A549 (cell line): ENCODE results near the gene RRAGD. TPM values are rescaled to one million over a fixed set of nuclear protein-coding genes. Genes with fewer than 3 reads are reported as not detected.

Experiments
- ATAC-seq, 2 experiments: fragments of 200-7000 bp in 1 of 2; fragments of >200 bp in 1 of 2; cut with Nextera tagmentation in 1 of 2; cut with Tn5 transposase in 1 of 2; 3 replicates each; pipeline versions ENCODE4 v1.8.0 to v1.9.1; 2018 to 2020; ENCODE audit warnings: mild to moderate bottlenecking in 1 of 2, moderate library complexity in 1 of 2
- CTCF ChIA-PET: fragments of 300-600 bp; sonication (Branson Sonifier 250); formaldehyde crosslinking; extraction: SDS; loops from one replicate; lab custom pipeline; 2021; ENCODE audit warnings: antibody characterized with exemption, inconsistent platforms; lab: Yijun Ruan, JAX
- POLR2A ChIA-PET: fragments of 350-600 bp; formaldehyde crosslinking; extraction: SDS; loops from one replicate; lab custom pipeline; 2021; ENCODE audit warnings: antibody characterized with exemption, inconsistent platforms; lab: Yijun Ruan, JAX
- DNase-seq, 2 experiments: peaks; one replicate each; pipeline versions ENCODE4 v3.0.0 to v3.0.0-alpha.2; 2011 to 2016; ENCODE audit warnings: low read depth in 1 of 2, low spot score in 1 of 2
- FAIRE-seq: peaks from 2 replicates; lab custom pipeline; 2011; peaks lifted over from hg19 to GRCh38; lab: Jason Lieb, UNC
- H3K27ac ChIP-seq, 2 experiments: fragments of >200 bp; sonication (Bioruptor Twin); formaldehyde crosslinking; 3 replicates each; pipeline ENCODE4 v1.5.1; 2016 to 2017
- H3K4me1 ChIP-seq: fragments of >200 bp; sonication (Bioruptor Twin); formaldehyde crosslinking; 3 replicates; pipeline ENCODE4 v1.6.1; 2016
- H3K4me2 ChIP-seq: fragments of >200 bp; sonication (Bioruptor Twin); formaldehyde crosslinking; 3 replicates; pipeline ENCODE4 v1.6.1; 2016
- H3K4me3 ChIP-seq: fragments of >200 bp; sonication (Bioruptor Twin); formaldehyde crosslinking; 3 replicates; pipeline ENCODE4 v1.5.1; 2016
- H3K9me3 ChIP-seq: fragments of >200 bp; sonication (Bioruptor Twin); formaldehyde crosslinking; 3 replicates; pipeline ENCODE4 v1.6.1; 2016
- BHLHE40 ChIP-seq: IDR thresholded peaks from 2 replicates; pipeline ENCODE4 v1.6.1; 2012; ENCODE audit warnings: low read depth, low read length, inconsistent platforms
- CHD2 ChIP-seq: fragments of 150-350 bp; IDR thresholded peaks from 2 replicates; pipeline ENCODE4 v1.6.1; 2014; ENCODE audit warnings: low read length; ENCODE audit not compliant: partially characterized antibody
- CHD4 ChIP-seq: fragments of 200-600 bp; sonication (generic); IDR thresholded peaks from 2 replicates; pipeline ENCODE4 v1.6.1; 2016; ENCODE audit warnings: antibody characterized with exemption, mild to moderate bottlenecking, borderline replicate concordance
- EHF ChIP-seq: fragments of 250-450 bp; sonication (Bioruptor Pico); IDR thresholded peaks from 2 replicates; pipeline ENCODE4 v1.5.0; 2020; ENCODE audit warnings: mild to moderate bottlenecking
- EHMT2 ChIP-seq: fragments of 200-600 bp; sonication (generic); IDR thresholded peaks from 2 replicates; pipeline ENCODE4 v1.6.1; 2016; ENCODE audit warnings: antibody characterized with exemption, low read depth, mild to moderate bottlenecking, moderate library complexity
- ELK1 ChIP-seq: fragments of 150-350 bp; IDR thresholded peaks from 2 replicates; pipeline ENCODE4 v1.6.1; 2014; ENCODE audit warnings: low read depth, mild to moderate bottlenecking, low read length
- EP300 ChIP-seq, 2 experiments: fragments of >200 bp; sonication (Bioruptor Twin); formaldehyde crosslinking; IDR thresholded peaks; 2 replicates in 1 of 2; 3 replicates in 1 of 2; pipeline ENCODE4 v1.6.1; 2016 to 2017
- FOSB ChIP-seq: fragments of 250-450 bp; sonication (Bioruptor Pico); IDR thresholded peaks from 2 replicates; pipeline ENCODE4 v1.5.0; 2020; ENCODE audit warnings: mild to moderate bottlenecking, moderate library complexity
- FOXS1 ChIP-seq: fragments of 250-450 bp; sonication (Bioruptor Pico); IDR thresholded peaks from 2 replicates; pipeline ENCODE4 v1.5.0; 2020; ENCODE audit warnings: mild to moderate bottlenecking, moderate library complexity
- GATA3 ChIP-seq: IDR thresholded peaks from 2 replicates; pipeline ENCODE4 v1.6.1; 2012; ENCODE audit warnings: borderline replicate concordance
- HDAC2 ChIP-seq: fragments of 200-600 bp; sonication (generic); IDR thresholded peaks from 2 replicates; pipeline ENCODE4 v1.6.1; 2016
- HES2 ChIP-seq: fragments of >200 bp; sonication (Bioruptor Twin); formaldehyde crosslinking; IDR thresholded peaks from 2 replicates; pipeline ENCODE4 v1.6.1; 2016
- HEYL ChIP-seq: fragments of 250-450 bp; sonication (Bioruptor Pico); IDR thresholded peaks from 2 replicates; pipeline ENCODE4 v1.8.0; 2021; ENCODE audit warnings: mild to moderate bottlenecking, moderate library complexity
- HMGXB4 ChIP-seq: fragments of 250-450 bp; sonication (Bioruptor Pico); IDR thresholded peaks from 2 replicates; pipeline ENCODE4 v1.5.0; 2021; ENCODE audit warnings: mild to moderate bottlenecking, moderate library complexity, borderline replicate concordance
- HOXA7 ChIP-seq: fragments of 250-450 bp; sonication (Bioruptor Pico); IDR thresholded peaks from 2 replicates; pipeline ENCODE4 v1.5.0; 2020; ENCODE audit warnings: mild to moderate bottlenecking, moderate library complexity
- JUN ChIP-seq, 2 experiments: fragments of >200 bp; sonication (Bioruptor Twin); formaldehyde crosslinking; IDR thresholded peaks; 2 replicates in 1 of 2; 3 replicates in 1 of 2; pipeline ENCODE4 v1.6.1; 2016 to 2017
- JUNB ChIP-seq: fragments of >200 bp; sonication (Bioruptor Twin); formaldehyde crosslinking; IDR thresholded peaks from 2 replicates; pipeline ENCODE4 v1.6.1; 2016
- KDM1A ChIP-seq: fragments of 200-600 bp; sonication (generic); IDR thresholded peaks from 2 replicates; pipeline ENCODE4 v1.6.1; 2016; ENCODE audit warnings: low read depth, mild to moderate bottlenecking
- MYC ChIP-seq: IDR thresholded peaks from 2 replicates; pipeline ENCODE4 v1.6.1; 2012; ENCODE audit warnings: mild to moderate bottlenecking, inconsistent platforms, low read length, improper control_type of control experiment, borderline replicate concordance
- NFE2L2 ChIP-seq: fragments of 150-350 bp; conservative IDR thresholded peaks from 2 replicates; pipeline ENCODE4 v1.6.1; 2014; ENCODE audit warnings: low read length
- PBX3 ChIP-seq: IDR thresholded peaks from 2 replicates; pipeline ENCODE4 v1.6.1; 2012
- POLR2A ChIP-seq: IDR thresholded peaks from 2 replicates; pipeline ENCODE4 v1.6.1; 2012; ENCODE audit warnings: mild to moderate bottlenecking, low read length
- POLR2AphosphoS2 ChIP-seq: conservative IDR thresholded peaks from 2 replicates; pipeline ENCODE4 v1.6.1; 2012; ENCODE audit warnings: low read length, improper control_type of control experiment, inconsistent platforms
- RNF2 ChIP-seq: fragments of 200-600 bp; sonication (generic); IDR thresholded peaks from 2 replicates; pipeline ENCODE4 v1.6.1; 2016; ENCODE audit warnings: low read depth, mild to moderate bottlenecking, antibody characterized with exemption, moderate library complexity, borderline replicate concordance
- SMC3 ChIP-seq: fragments of >200 bp; sonication (Bioruptor Twin); formaldehyde crosslinking; IDR thresholded peaks from 3 replicates; pipeline ENCODE4 v1.6.1; 2018; ENCODE audit warnings: inconsistent platforms
- TP53 ChIP-seq: fragments of 250-450 bp; sonication (Bioruptor Pico); IDR thresholded peaks from 2 replicates; pipeline ENCODE4 v1.5.0; 2021; ENCODE audit warnings: mild to moderate bottlenecking, moderate library complexity
- ZNF302 ChIP-seq: fragments of 250-450 bp; sonication (Bioruptor Pico); IDR thresholded peaks from 2 replicates; pipeline ENCODE4 v1.9.0; 2021; ENCODE audit warnings: inconsistent platforms, mild to moderate bottlenecking, moderate library complexity
- WGBS: methylation state at CpG from one replicate; pipeline ENCODE4 v1.1.6; 2017; ENCODE audit errors: missing lambda C conversion rate; 5-methylcytosine and 5-hydroxymethylcytosine counted together
- polyA plus RNA-seq, 4 experiments: library from polyadenylated mRNA; depleted of rRNA in 3 of 4; stranded (reverse); fragments of >200 nt; fragmentation: RNase III in 1 of 4; extraction: RNeasy Plus Mini Kit Qiagen cat#74134 plus additional on column Dnase treatment in 1 of 4; gene quantifications; 2 replicates in 3 of 4; 3 replicates in 1 of 4; pipeline ENCODE4 v1.2.3, GENCODE V29; 2011 to 2017

The RRAGD gene
- polyA plus RNA-seq, 2 of the 4 experiments (the other 2 are of a cell fraction): 0.72 to 1.2 TPM

GRCh38 chr6:89393659-89394058 lies 18.4 kb downstream of the RRAGD start:
- CTCF ChIA-PET: no interaction called here
- ATAC-seq (no peak), DNase-seq (no peak), FAIRE-seq (no peak)
- H3K4me2 ChIP-seq: no peak overlapping the region
- POLR2A ChIA-PET: no interaction called here
- no peaks in the 10 kb centered on the region for H3K4me1 ChIP-seq
- H3K27ac ChIP-seq: no peak overlapping the region
- H3K9me3 ChIP-seq: no peaks in the 10 kb centered on the region
- WGBS: 13% methylated on average over 1 of the region's 1 CpG
- H3K4me3 ChIP-seq: no peak overlapping the region
- no peak for TF ChIP-seq MYC
- TF ChIP-seq HOXA7: no peak
- TF ChIP-seq HDAC2: no peak
- no peak for TF ChIP-seq RNF2
- no peak for TF ChIP-seq ELK1
- no peak for TF ChIP-seq SMC3
- no peak for TF ChIP-seq TP53 (CRISPR knock-in tag)
- TF ChIP-seq PBX3: no peak
- TF ChIP-seq EHF (CRISPR knock-in tag): no peak
- no peak for TF ChIP-seq FOXS1 (CRISPR knock-in tag)
- TF ChIP-seq EHMT2: no peak
- TF ChIP-seq KDM1A: no peak
- TF ChIP-seq, all 56 proteins: peak for 0

- POLR2A ChIA-PET: no interaction called here
Observed at GRCh38 chr6:89392823-89393222, 19.2 kb downstream of the RRAGD start.

GRCh38 chr6:89388846-89389245 lies 23.2 kb downstream of the RRAGD start:
- no peak for TF ChIP-seq EP300 (IDR thresholded peaks at IDR 0.05)
- TF ChIP-seq POLR2AphosphoS2: no peak
- TF ChIP-seq JUN (IDR thresholded peaks at IDR 0.05): no peak
- no peak for TF ChIP-seq GATA3
- TF ChIP-seq EHF (CRISPR knock-in tag): no peak
- TF ChIP-seq HDAC2: no peak
- TF ChIP-seq CHD2: no peak
- TF ChIP-seq FOSB: no peak
- TF ChIP-seq HEYL (CRISPR knock-in tag): no peak
- no peak for TF ChIP-seq JUNB
- no peak for TF ChIP-seq HES2
- no peak for TF ChIP-seq ELK1
- TF ChIP-seq POLR2A: no peak
- WGBS: 84% methylated on average over 6 of the region's 6 CpGs
- CTCF ChIA-PET: interaction anchor here (0.8 to 2.0 kb wide), 2 partner anchors 16 to 23 kb away, joined by 3 to 12 read pairs; no protein-coding TSS in a partner anchor
- POLR2A ChIA-PET: interaction anchor here (0.6 kb wide), 1 partner anchor 243 kb away, joined by 3 read pairs; the partner anchor contains the start of gene PM20D2
- Histone ChIP-seq H3K4me1 (no peaks in the 10 kb centered on the region), H3K4me2 (no peak overlapping the region), H3K27ac (no peak overlapping the region), H3K4me3 (no peak overlapping the region), H3K9me3 (no peaks in the 10 kb centered on the region)
- ATAC-seq (no peak), FAIRE-seq (no peak), DNase-seq (no peak)

More at GRCh38 chr6:89392823-89393222, 19.2 kb downstream of the RRAGD start:
- no peak overlapping the region for H3K4me2 ChIP-seq
- no peak for TF ChIP-seq HMGXB4 (CRISPR knock-in tag)
- TF ChIP-seq NFE2L2: no peak
- no peak for TF ChIP-seq ZNF302 (CRISPR knock-in tag)
- TF ChIP-seq BHLHE40: no peak
- no peak for TF ChIP-seq CHD4
- TF ChIP-seq HEYL (CRISPR knock-in tag): no peak
- no peak for TF ChIP-seq GATA3
- H3K4me3 ChIP-seq: no peak overlapping the region
- no peak overlapping the region for H3K27ac ChIP-seq
- H3K9me3 ChIP-seq: no peaks in the 10 kb centered on the region
- H3K4me1 ChIP-seq: no peaks in the 10 kb centered on the region
- FAIRE-seq (no peak), ATAC-seq (no peak), DNase-seq (no peak)
- CTCF ChIA-PET: interaction anchor here (1.4 kb wide), 1 partner anchor 21 kb away, joined by 4 read pairs; no protein-coding TSS in a partner anchor
